NB4 (cell line): ENCODE measurements around the gene OSBPL1A.

ENCODE experiments used
- DNase-seq: peaks from one replicate; pipeline ENCODE4 v3.0.0; 2010; ENCODE audit warnings: low read depth
- H3K4me3 ChIP-seq: one replicate; pipeline ENCODE4 v1.5.1; 2011; ENCODE audit warnings: mild to moderate bottlenecking, low read depth, low read length, moderate library complexity
- CTCF ChIP-seq: IDR thresholded peaks from one replicate; pipeline ENCODE4 v1.5.1; 2012; ENCODE audit warnings: low read depth, low read length
- MYC ChIP-seq: IDR thresholded peaks from 2 replicates; pipeline ENCODE4 v1.6.1; 2011; ENCODE audit warnings: low read depth, low read length
- POLR2A ChIP-seq: IDR thresholded peaks from 2 replicates; pipeline ENCODE4 v1.6.1; 2011; ENCODE audit warnings: mild to moderate bottlenecking; ENCODE audit not compliant: insufficient read length; ENCODE audit errors: extremely low read depth
- TF ChIP-seq, protein P1 (sequence below): IDR thresholded peaks from 2 replicates; pipeline ENCODE4 v1.6.1; 2011; ENCODE audit warnings: low read depth, low read length

The OSBPL1A gene

DNA sequence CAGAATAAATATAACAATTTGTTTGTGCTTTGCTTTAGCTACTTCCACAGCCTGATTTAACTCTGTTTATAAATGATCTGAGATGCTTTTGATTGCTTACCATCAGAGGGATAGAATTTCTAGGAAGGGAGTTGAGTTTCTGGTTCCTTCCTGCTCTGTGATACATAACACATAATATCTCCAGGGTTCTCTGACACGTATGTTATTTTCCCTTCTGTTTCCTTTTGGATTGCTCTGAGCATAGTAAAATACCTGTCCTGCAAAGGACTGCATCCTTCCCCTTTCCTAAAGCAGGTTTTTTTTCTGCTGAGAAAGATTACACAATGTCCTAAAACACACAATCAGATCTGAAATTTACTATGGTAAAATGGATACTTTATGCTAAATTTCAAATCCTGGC is 182.7 kb downstream of the OSBPL1A start:
- DNase-seq = no peak
- H3K4me3 ChIP-seq = no peak overlapping the region
- TF ChIP-seq CTCF (no peak), POLR2A (no peak), MYC (no peak)
- TF ChIP-seq, protein P1, sequence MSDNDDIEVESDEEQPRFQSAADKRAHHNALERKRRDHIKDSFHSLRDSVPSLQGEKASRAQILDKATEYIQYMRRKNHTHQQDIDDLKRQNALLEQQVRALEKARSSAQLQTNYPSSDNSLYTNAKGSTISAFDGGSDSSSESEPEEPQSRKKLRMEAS = no peak

DNA sequence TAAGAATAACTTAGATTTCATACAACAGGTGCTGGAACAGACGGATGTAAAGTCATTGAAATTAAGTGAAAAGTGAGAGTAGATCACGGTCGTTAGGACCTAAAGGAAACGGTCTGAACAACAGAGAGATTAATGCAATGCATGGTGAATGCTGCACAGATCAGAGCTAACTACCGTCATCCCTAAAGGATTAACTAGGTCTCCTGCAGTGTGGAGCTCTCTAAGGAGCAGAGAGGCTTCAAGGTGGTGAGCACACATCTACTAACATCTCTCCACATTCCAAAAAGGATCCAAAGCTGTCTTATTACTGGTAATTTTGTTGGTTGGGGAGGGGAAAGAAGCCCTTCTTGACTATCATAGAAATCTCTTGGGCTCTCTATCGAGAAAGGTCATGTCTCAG is 183.5 kb downstream of the OSBPL1A start:
- no peak for DNase-seq
- no peak for TF ChIP-seq MYC
- TF ChIP-seq POLR2A = no peak
- TF ChIP-seq CTCF = no peak
- TF ChIP-seq, protein P1 = no peak
- H3K4me3 ChIP-seq = no peak overlapping the region

- no peak for DNase-seq
- TF ChIP-seq MYC (no peak), CTCF (no peak), POLR2A (no peak)
- TF ChIP-seq, protein P1 = no peak
- H3K4me3 ChIP-seq = no peak overlapping the region
Observed at GRCh38 chr18:24212939-24213338, 184.7 kb downstream of the OSBPL1A start.

DNA sequence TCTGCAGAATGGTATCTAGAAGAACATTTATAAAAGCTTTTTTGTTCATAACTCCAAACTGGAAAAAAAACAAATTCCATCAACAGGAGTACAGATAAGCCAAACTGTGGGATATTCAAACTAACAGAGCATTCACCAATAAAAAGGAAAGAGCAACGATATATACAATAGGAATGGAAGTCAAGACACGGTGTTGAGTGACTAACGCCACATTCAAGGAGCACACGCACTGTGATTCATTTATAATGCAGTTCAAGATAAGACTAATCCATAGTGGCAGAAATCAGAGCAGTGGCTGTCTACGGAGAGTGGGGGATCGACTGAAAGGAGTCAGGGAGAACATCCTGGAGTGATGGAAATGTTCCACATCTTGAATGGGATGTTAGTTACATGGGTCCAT is 188.1 kb downstream of the OSBPL1A start:
- no peak overlapping the region for H3K4me3 ChIP-seq
- TF ChIP-seq, protein P1 = no peak
- TF ChIP-seq POLR2A (no peak), MYC (no peak), CTCF (no peak)
- no peak for DNase-seq

- TF ChIP-seq CTCF (no peak), MYC (no peak), POLR2A (no peak)
- TF ChIP-seq, protein P1 = no peak
- H3K4me3 ChIP-seq = no peak overlapping the region
- DNase-seq = no peak
Observed at GRCh38 chr18:24208270-24209035, 189.2 kb downstream of the OSBPL1A start.
